ENCODE measurements around the gene STON2.

STON2 gene

GRCh38 chr14:81408595-81408994 is 8.5 kb upstream of the STON2 start:
- TF ChIP-seq GATA1 (IDR thresholded peaks at IDR 0.05; ENCODE audit: low read depth, low read length) (no peak), POLR2A (IDR thresholded peaks at IDR 0.05; ENCODE audit: low read length) (no peak)
- DNase-seq = no peak

- TF ChIP-seq POLR2A (IDR thresholded peaks at IDR 0.05; ENCODE audit: low read length) (no peak), GATA1 (IDR thresholded peaks at IDR 0.05; ENCODE audit: low read depth, low read length) (no peak)
- DNase-seq = no peak
Observed at GRCh38 chr14:81406863-81407262, 6.7 kb upstream of the STON2 start.

- peak; percentile 71 to 77 for DNase-seq
- TF ChIP-seq GATA1 (IDR thresholded peaks at IDR 0.05; ENCODE audit: low read depth, low read length) (no peak), POLR2A (IDR thresholded peaks at IDR 0.05; ENCODE audit: low read length) (no peak)
Observed at GRCh38 chr14:81402123-81402495, 2.0 kb upstream of the STON2 start.

GRCh38 chr14:81401420-81402122 is 1.4 kb upstream of the STON2 start:
- TF ChIP-seq POLR2A (IDR thresholded peaks at IDR 0.05; ENCODE audit: low read length) = no peak

GRCh38 chr14:81400852-81401251 is 728 bp upstream of the STON2 start:
- TF ChIP-seq POLR2A (IDR thresholded peaks at IDR 0.05; ENCODE audit: low read length) (no peak), GATA1 (IDR thresholded peaks at IDR 0.05; ENCODE audit: low read depth, low read length) (no peak)
- DNase-seq = peak; percentile 11 to 30

More at GRCh38 chr14:81401420-81402122, 1.4 kb upstream of the STON2 start:
- peak in 1 of 2 experiments; percentile 48 for DNase-seq

- no peak for TF ChIP-seq GATA1 (IDR thresholded peaks at IDR 0.05; ENCODE audit: low read depth, low read length)
- TF ChIP-seq POLR2A (IDR thresholded peaks at IDR 0.05; ENCODE audit: low read length) = no peak
- DNase-seq = no peak
Observed at GRCh38 chr14:81398196-81398891, 1.8 kb downstream of the STON2 start.

- TF ChIP-seq GATA1 (IDR thresholded peaks at IDR 0.05; ENCODE audit: low read depth, low read length) (no peak), POLR2A (IDR thresholded peaks at IDR 0.05; ENCODE audit: low read length) (no peak)
- DNase-seq = peak; percentile 7 to 39
Observed at GRCh38 chr14:81396113-81396512, 4.0 kb downstream of the STON2 start.

GRCh38 chr14:81394739-81395138 is 5.4 kb downstream of the STON2 start:
- DNase-seq = no peak
- TF ChIP-seq GATA1 (IDR thresholded peaks at IDR 0.05; ENCODE audit: low read depth, low read length) = no peak
- TF ChIP-seq POLR2A (IDR thresholded peaks at IDR 0.05; ENCODE audit: low read length) = no peak

- no peak for TF ChIP-seq POLR2A (IDR thresholded peaks at IDR 0.05; ENCODE audit: low read length)
- no peak for TF ChIP-seq GATA1 (IDR thresholded peaks at IDR 0.05; ENCODE audit: low read depth, low read length)
- DNase-seq = no peak
Observed at GRCh38 chr14:81392976-81393643, 7.0 kb downstream of the STON2 start.

- no peak for DNase-seq
- no peak for TF ChIP-seq POLR2A (IDR thresholded peaks at IDR 0.05; ENCODE audit: low read length)
- no peak for TF ChIP-seq GATA1 (IDR thresholded peaks at IDR 0.05; ENCODE audit: low read depth, low read length)
Observed at GRCh38 chr14:81392052-81392451, 8.1 kb downstream of the STON2 start.

- DNase-seq = no peak
- TF ChIP-seq GATA1 (IDR thresholded peaks at IDR 0.05; ENCODE audit: low read depth, low read length) (no peak), POLR2A (IDR thresholded peaks at IDR 0.05; ENCODE audit: low read length) (no peak)
Observed at GRCh38 chr14:81390696-81391095, 9.4 kb downstream of the STON2 start.

- TF ChIP-seq POLR2A (IDR thresholded peaks at IDR 0.05; ENCODE audit: low read length) (no peak), GATA1 (IDR thresholded peaks at IDR 0.05; ENCODE audit: low read depth, low read length) (no peak)
- DNase-seq = no peak
Observed at GRCh38 chr14:81388336-81388735, 11.8 kb downstream of the STON2 start.

GRCh38 chr14:81386290-81386745 is 13.8 kb downstream of the STON2 start:
- TF ChIP-seq POLR2A (IDR thresholded peaks at IDR 0.05; ENCODE audit: low read length) = no peak
- TF ChIP-seq GATA1 (IDR thresholded peaks at IDR 0.05; ENCODE audit: low read depth, low read length) = no peak
- no peak for DNase-seq

GRCh38 chr14:81385886-81386285 is 14.2 kb downstream of the STON2 start:
- no peak for DNase-seq
- TF ChIP-seq GATA1 (IDR thresholded peaks at IDR 0.05; ENCODE audit: low read depth, low read length) = no peak
- TF ChIP-seq POLR2A (IDR thresholded peaks at IDR 0.05; ENCODE audit: low read length) = no peak
